OCI-LY7 (cell line): ENCODE data around the gene GLB1L. TPM values are rescaled to one million over a fixed set of nuclear protein-coding genes. Genes with fewer than 3 reads are reported as not detected.

Experiments
- BruUV-seq: library from RNA; stranded (reverse); fragments of 400-500 nt; replicated peaks from 2 replicates; lab custom pipeline; 2021; lab: Mats Ljungman, UMichigan
- CTCF ChIA-PET: fragments of 300-600 bp; sonication (Branson Sonifier 250); formaldehyde crosslinking; loops from one replicate; lab custom pipeline; 2022; ENCODE audit warnings: antibody characterized with exemption; ENCODE audit not compliant: unreplicated experiment; lab: Charles Lee
- POLR2A ChIA-PET: fragments of 300-600 bp; sonication (Branson Sonifier 250); formaldehyde crosslinking; loops from one replicate; lab custom pipeline; 2022; ENCODE audit warnings: antibody characterized with exemption; lab: Charles Lee
- DNase-seq: peaks from one replicate; pipeline ENCODE4 v3.0.0-alpha.2; 2015; ENCODE audit warnings: low spot score
- H2AFZ ChIP-seq: fragments of 200-600 bp; sonication (generic), shearing (Covaris generic); 2 replicates; pipeline ENCODE4 v1.6.1; 2014; ENCODE audit warnings: mild to moderate bottlenecking, antibody characterized with exemption, low read length, moderate library complexity
- H3K27ac ChIP-seq: fragments of 200-600 bp; sonication (generic); 2 replicates; pipeline ENCODE4 v1.5.1; 2014; ENCODE audit warnings: mixed run types, low read depth, mild to moderate bottlenecking, moderate library complexity, low read length, inconsistent platforms; ENCODE audit not compliant: poor library complexity, severe bottlenecking
- H3K36me3 ChIP-seq: fragments of 200-600 bp; sonication (generic); 2 replicates; pipeline ENCODE4 v1.6.1; 2014; ENCODE audit warnings: mild to moderate bottlenecking, antibody characterized with exemption, low read length, moderate library complexity, mixed read lengths; ENCODE audit not compliant: insufficient read depth
- H3K4me1 ChIP-seq: fragments of 200-600 bp; sonication (generic); 2 replicates; pipeline ENCODE4 v1.5.1; 2014; ENCODE audit warnings: mild to moderate bottlenecking, low read length; ENCODE audit not compliant: insufficient read depth, poor library complexity, severe bottlenecking
- H3K4me2 ChIP-seq: fragments of 200-600 bp; sonication (generic); 2 replicates; pipeline ENCODE4 v1.6.1; 2014; ENCODE audit warnings: mild to moderate bottlenecking, low read length
- H3K4me3 ChIP-seq: fragments of 200-600 bp; sonication (generic); 2 replicates; pipeline ENCODE4 v1.5.1; 2014; ENCODE audit warnings: mild to moderate bottlenecking, low read depth, low read length; ENCODE audit not compliant: poor library complexity, severe bottlenecking
- H3K79me2 ChIP-seq: fragments of 200-600 bp; sonication (generic); 2 replicates; pipeline ENCODE4 v1.6.1; 2016; ENCODE audit warnings: low read depth, mild to moderate bottlenecking, low read length, moderate library complexity, mixed read lengths; ENCODE audit not compliant: insufficient read depth
- H3K9me2 ChIP-seq: fragments of 200-600 bp; sonication (generic); 2 replicates; pipeline ENCODE4 v1.6.1; 2016; ENCODE audit warnings: mild to moderate bottlenecking, low read length, mixed read lengths; ENCODE audit not compliant: insufficient read depth
- H3K9me3 ChIP-seq: fragments of 200-600 bp; sonication (generic); 2 replicates; pipeline ENCODE4 v1.6.1; 2014; ENCODE audit warnings: mild to moderate bottlenecking, mixed run types, low read length, mixed read lengths
- H4K20me1 ChIP-seq: fragments of 200-600 bp; sonication (generic); 2 replicates; pipeline ENCODE4 v1.6.1; 2014; ENCODE audit warnings: mild to moderate bottlenecking, antibody characterized with exemption, low read length, moderate library complexity, mixed read lengths; ENCODE audit not compliant: insufficient read depth
- CTCF ChIP-seq: fragments of 200-600 bp; sonication (generic); conservative IDR thresholded peaks from 2 replicates; pipeline ENCODE4 v1.5.1; 2014; ENCODE audit warnings: mild to moderate bottlenecking, antibody characterized with exemption, low read length, moderate library complexity, mixed read lengths
- EZH2phosphoT487 ChIP-seq: fragments of 200-600 bp; sonication (generic); IDR thresholded peaks from 2 replicates; pipeline ENCODE4 v1.6.1; 2018; ENCODE audit warnings: low read depth, borderline replicate concordance, mild to moderate bottlenecking, mixed run types, antibody characterized with exemption, low read length, moderate library complexity, mixed read lengths
- intact Hi-C: fragments of 100-400 bp; cut with micrococcal nuclease; formaldehyde crosslinking; loops from one replicate; pipeline ENCODE4 v1.10.0; 2022; ENCODE audit not compliant: unreplicated experiment
- total RNA-seq, 2 experiments: library from RNA; depleted of rRNA in 1 of 2; stranded (reverse); fragments of >200 nt in 1 of 2; shearing (Covaris generic) in 1 of 2; gene quantifications; 2 replicates each; pipeline ENCODE4 v1.2.3, GENCODE V29; 2014 to 2022

The GLB1L gene
- total RNA-seq, 2 experiments from 2014 or later: 6.9 to 8.6 TPM

GRCh38 chr2:219277703-219278654 lies 32.7 kb upstream of the GLB1L start:
- CTCF ChIA-PET: interaction anchor here (0.6 to 3.0 kb wide), 8 partner anchors 14 to 885 kb away, joined by 3 to 13 read pairs (median 6); partner anchors contain the start of genes TUBA4A and TUBA4B
- peak overlapping the region; percentile 83 for H3K4me3 ChIP-seq
- no peaks in the 10 kb centered on the region for H3K9me2 ChIP-seq
- peaks cover 5% of the 10 kb centered on the region for H4K20me1 ChIP-seq
- peak overlapping the region; percentile 81 for H3K4me2 ChIP-seq
- peaks cover 39% of the 10 kb centered on the region for H3K4me1 ChIP-seq
- DNase-seq: peak; percentile 79
- peaks cover 27% of the 10 kb centered on the region for H3K36me3 ChIP-seq
- POLR2A ChIA-PET: interaction anchor here (0.6 to 3.4 kb wide), 14 partner anchors 12 to 364 kb away, joined by 3 to 21 read pairs (median 4); partner anchors contain the start of genes DNPEP, GLB1L, STK16 and TUBA4A
- TF ChIP-seq CTCF: peak; percentile 98
- no peak for TF ChIP-seq EZH2phosphoT487
- H2AFZ ChIP-seq: peak overlapping the region; percentile 74
- intact Hi-C loops: loop anchor here (1.0 to 10.0 kb wide), 4 partner anchors 29 to 393 kb away; partner anchors contain the start of genes WNT10A and ZFAND2B
- H3K27ac ChIP-seq: peak overlapping the region; percentile 90
- no TSS peak for BruUV-seq
- no peaks in the 10 kb centered on the region for H3K9me3 ChIP-seq
- H3K79me2 ChIP-seq: peaks cover 19% of the 10 kb centered on the region; the same call in 1 of the 2 replicates

- Histone ChIP-seq H2AFZ (no peak overlapping the region), H3K4me1 (peaks cover 23% of the 10 kb centered on the region), H4K20me1 (no peaks in the 10 kb centered on the region), H3K4me2 (peak overlapping the region; percentile 81; the same call in 1 of the 2 replicates), H3K4me3 (no peak overlapping the region), H3K27ac (no peak overlapping the region), H3K9me2 (no peaks in the 10 kb centered on the region), H3K36me3 (no peaks in the 10 kb centered on the region), H3K79me2 (peaks cover 6% of the 10 kb centered on the region; the same call in 1 of the 2 replicates), H3K9me3 (no peaks in the 10 kb centered on the region)
- intact Hi-C loops: loop anchor here (10.0 kb wide), 1 partner anchor 390 kb away; the partner anchor contains the start of gene WNT10A
- POLR2A ChIA-PET: interaction anchor here (0.6 to 1.3 kb wide), 5 partner anchors 9 to 128 kb away, joined by 3 to 4 read pairs (median 3); no protein-coding TSS in a partner anchor
- BruUV-seq: no TSS peak
- CTCF ChIA-PET: interaction anchor here (0.7 to 1.0 kb wide), 2 partner anchors 21 to 114 kb away, joined by 3 read pairs; no protein-coding TSS in a partner anchor
- TF ChIP-seq EZH2phosphoT487 (no peak), CTCF (no peak)
- no peak for DNase-seq
These were observed 29.2 kb upstream of the GLB1L start for GRCh38 chr2:219274361-219274921.
